Activated CD8-positive, alpha-beta memory T cell treated with anti-CD3 and anti-CD28 coated beads, Interleukin-2, amount 10 ng/mL, durations not matched to agents 7 days and 5 days (primary cell): Measurements from ENCODE around the gene ABTB1. TPM values are rescaled to one million over a fixed set of nuclear protein-coding genes. Genes with fewer than 3 reads are reported as not detected.

Experiments used
- ATAC-seq: fragments of 150-1000 bp; cut with Tn5 transposase; one replicate; pipeline ENCODE4 v1.10.0; 2021; ENCODE audit warnings: moderate library complexity
- CTCF ChIA-PET: fragments of 350-600 bp; sonication (Branson Sonifier 250); formaldehyde crosslinking; loops from one replicate; lab custom pipeline; 2021; ENCODE audit warnings: antibody characterized with exemption; lab: Charles Lee
- DNase-seq: peaks from one replicate; pipeline ENCODE4 v3.0.0-alpha.2; 2020
- H3K27ac Mint-ChIP-seq: one replicate; pipeline ENCODE4 v1.8.0; 2021; ENCODE audit warnings: mild to moderate bottlenecking, mixed read lengths
- H3K27me3 Mint-ChIP-seq: one replicate; pipeline ENCODE4 v1.8.0; 2021; ENCODE audit warnings: mixed read lengths
- H3K36me3 Mint-ChIP-seq: one replicate; pipeline ENCODE4 v1.8.0; 2021; ENCODE audit warnings: mild to moderate bottlenecking, mixed read lengths
- H3K4me1 Mint-ChIP-seq: one replicate; pipeline ENCODE4 v1.8.0; 2021; ENCODE audit warnings: mixed read lengths
- H3K4me3 Mint-ChIP-seq: one replicate; pipeline ENCODE4 v1.8.0; 2021; ENCODE audit warnings: mild to moderate bottlenecking, moderate library complexity, mixed read lengths
- H3K9me3 Mint-ChIP-seq: one replicate; pipeline ENCODE4 v1.8.0; 2022; ENCODE audit warnings: low read depth, mixed read lengths
- total RNA-seq, 2 experiments: library from RNA; stranded (reverse); gene quantifications; one replicate each; pipeline ENCODE4 v1.2.3, GENCODE V29; 2021

ABTB1 gene
- total RNA-seq, 2 experiments from 2014 or later = 16.0 to 19.4 TPM

- Mint-ChIP-seq H3K36me3 (no peaks in the 10 kb centered on the region), H3K4me1 (peaks cover 14% of the 10 kb centered on the region)
These were observed 3.1 kb upstream of the ABTB1 start for GRCh38 chr3:127669541-127670228.

DNA sequence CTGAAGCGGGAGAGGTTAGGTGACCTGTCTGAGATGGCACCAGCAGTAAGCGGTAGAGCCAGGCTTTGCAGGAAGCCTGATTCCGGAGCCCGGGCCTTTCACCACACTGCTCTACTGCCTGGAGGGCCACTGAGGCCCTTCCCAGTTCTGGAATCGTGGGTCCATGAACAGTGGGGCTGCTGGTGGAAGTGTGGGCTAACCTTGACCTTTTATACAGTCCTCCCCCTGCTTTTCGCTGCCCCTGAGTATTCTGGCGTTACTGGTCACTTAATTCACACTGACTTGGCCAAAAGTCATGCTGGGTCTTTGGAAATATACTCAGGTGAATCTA, 2.6 kb upstream of the ABTB1 start:
- no peak for ATAC-seq

More at GRCh38 chr3:127669541-127670228, 3.1 kb upstream of the ABTB1 start:
- DNase-seq (no peak), ATAC-seq (no peak)
- peaks cover 3% of the 10 kb centered on the region for H3K27me3 Mint-ChIP-seq
- H3K27ac Mint-ChIP-seq = no peak overlapping the region
- CTCF ChIA-PET = interaction anchor here (2.0 kb wide), 1 partner anchor 95 kb away, joined by 7 read pairs; no protein-coding TSS in a partner anchor
- H3K9me3 Mint-ChIP-seq = no peaks in the 10 kb centered on the region
- H3K4me3 Mint-ChIP-seq = no peak overlapping the region

DNA sequence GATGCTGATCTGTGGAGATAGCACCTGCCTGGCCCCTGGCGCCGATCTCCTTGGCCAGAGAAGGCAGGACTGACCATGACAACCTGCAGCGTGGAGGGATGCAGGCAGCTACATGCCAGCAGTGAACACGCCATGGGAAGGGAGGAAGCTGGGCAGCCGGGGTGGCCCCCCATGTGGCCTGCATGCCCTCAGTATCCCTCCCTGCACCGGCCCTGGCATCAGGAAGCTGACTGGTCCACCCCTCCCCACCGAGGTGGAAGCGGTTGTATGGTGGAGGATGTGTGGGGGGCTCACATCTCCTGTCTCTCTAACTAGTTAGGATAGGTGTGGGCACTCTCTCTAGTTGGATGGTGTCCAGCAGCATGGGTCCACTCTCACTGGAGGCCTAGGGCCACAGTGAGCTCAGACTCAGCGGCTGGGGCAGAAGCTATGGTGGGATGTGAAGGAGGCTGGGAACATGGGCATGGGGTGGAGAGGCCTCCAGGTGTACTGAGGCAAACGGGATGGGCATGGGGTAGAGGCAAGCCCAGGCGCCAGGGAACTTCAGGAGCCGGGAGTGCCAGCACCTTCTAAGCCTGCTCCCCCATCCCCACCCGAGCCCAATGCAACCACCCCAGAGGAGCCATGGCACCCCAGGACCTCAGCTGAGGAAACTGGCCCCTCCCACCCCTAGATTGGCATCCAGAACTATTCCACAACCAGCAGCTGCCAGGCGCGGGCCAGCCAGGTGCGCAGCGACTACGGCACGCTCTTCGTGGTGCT, 1.8 kb upstream of the ABTB1 start:
- CTCF ChIA-PET = interaction anchor here (2.0 kb wide), 1 partner anchor 96 kb away, joined by 7 read pairs; no protein-coding TSS in a partner anchor
- Mint-ChIP-seq H3K9me3 (no peaks in the 10 kb centered on the region), H3K36me3 (no peaks in the 10 kb centered on the region), H3K27me3 (no peaks in the 10 kb centered on the region), H3K4me1 (peaks cover 14% of the 10 kb centered on the region), H3K4me3 (no peak overlapping the region), H3K27ac (no peak overlapping the region)
- ATAC-seq (no peak), DNase-seq (no peak)

More for the DNA sequence above, 2.6 kb upstream of the ABTB1 start:
- CTCF ChIA-PET = interaction anchor here (2.0 kb wide), 1 partner anchor 95 kb away, joined by 7 read pairs; no protein-coding TSS in a partner anchor
- Mint-ChIP-seq H3K9me3 (no peaks in the 10 kb centered on the region), H3K27me3 (no peaks in the 10 kb centered on the region), H3K4me3 (no peak overlapping the region), H3K27ac (no peak overlapping the region), H3K36me3 (no peaks in the 10 kb centered on the region), H3K4me1 (peaks cover 14% of the 10 kb centered on the region)
- DNase-seq = no peak

DNA sequence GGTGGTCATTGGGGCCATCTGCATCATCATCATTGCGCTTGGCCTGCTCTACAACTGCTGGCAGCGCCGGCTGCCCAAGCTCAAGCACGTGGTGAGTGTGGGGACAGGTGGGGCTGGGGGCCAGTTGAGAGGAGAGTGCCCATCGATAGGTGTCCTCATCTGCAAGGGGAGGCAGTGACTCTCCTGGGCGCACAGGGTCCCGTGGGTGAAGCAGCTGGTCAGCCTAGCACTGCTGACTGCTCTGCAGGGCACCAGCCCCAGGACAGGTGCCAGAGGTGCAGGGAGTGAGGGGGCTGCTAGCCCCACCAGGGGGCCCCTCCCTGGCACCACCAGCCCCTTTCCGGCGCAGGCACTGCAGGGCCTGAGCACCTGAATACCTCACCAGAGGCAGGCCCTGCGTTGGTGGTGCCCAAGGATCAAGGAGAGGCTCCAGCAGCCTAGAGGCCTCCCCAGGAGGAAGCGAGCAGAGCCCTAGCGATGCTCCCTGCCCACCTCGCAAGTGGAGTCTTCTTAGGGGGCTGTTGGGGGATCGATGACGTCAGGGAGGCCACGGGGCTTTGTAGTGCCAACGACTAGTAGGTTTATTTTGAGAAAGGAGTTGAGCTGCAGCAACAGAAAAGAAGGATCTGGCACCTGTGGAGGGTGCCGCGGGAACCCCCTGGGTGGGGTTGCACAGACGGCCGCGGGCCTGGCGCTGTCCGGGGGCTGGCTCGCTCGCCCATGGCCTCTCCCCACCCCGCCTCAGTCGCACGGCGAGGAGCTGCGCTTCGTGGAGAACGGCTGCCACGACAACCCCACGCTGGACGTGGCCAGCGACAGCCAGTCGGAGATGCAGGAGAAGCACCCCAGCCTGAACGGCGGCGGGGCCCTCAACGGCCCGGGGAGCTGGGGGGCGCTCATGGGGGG, 976 bp upstream of the ABTB1 start:
- Mint-ChIP-seq H3K4me1 (peaks cover 14% of the 10 kb centered on the region), H3K27me3 (no peaks in the 10 kb centered on the region), H3K27ac (peak overlapping the region; percentile 95), H3K36me3 (no peaks in the 10 kb centered on the region), H3K9me3 (no peaks in the 10 kb centered on the region), H3K4me3 (peak overlapping the region; percentile 82)
- peak; percentile 11 for ATAC-seq
- DNase-seq = peak; percentile 63
- CTCF ChIA-PET = interaction anchor here (0.7 to 2.0 kb wide), 4 partner anchors 17 to 97 kb away, joined by 3 to 10 read pairs (median 5); no protein-coding TSS in a partner anchor

GRCh38 chr3:127673191-127674100, 694 bp downstream of the ABTB1 start:
- Mint-ChIP-seq H3K36me3 (no peaks in the 10 kb centered on the region), H3K27me3 (no peaks in the 10 kb centered on the region), H3K4me1 (peaks cover 14% of the 10 kb centered on the region), H3K4me3 (peak overlapping the region; percentile 82), H3K27ac (peak overlapping the region; percentile 70), H3K9me3 (no peaks in the 10 kb centered on the region)
- CTCF ChIA-PET = interaction anchor here (1.9 kb wide), 1 partner anchor 23 kb away, joined by 10 read pairs; no protein-coding TSS in a partner anchor
- ATAC-seq (peak; percentile 71), DNase-seq (peak; percentile 74)

- H3K4me1 Mint-ChIP-seq = peaks cover 14% of the 10 kb centered on the region
- ATAC-seq (no peak), DNase-seq (no peak)
- H3K4me3 Mint-ChIP-seq = peak overlapping the region; percentile 82
- H3K9me3 Mint-ChIP-seq = no peaks in the 10 kb centered on the region
- no peak overlapping the region for H3K27ac Mint-ChIP-seq
- no peaks in the 10 kb centered on the region for H3K27me3 Mint-ChIP-seq
- H3K36me3 Mint-ChIP-seq = no peaks in the 10 kb centered on the region
- CTCF ChIA-PET = no interaction called here
These were observed 1.5 kb downstream of the ABTB1 start for GRCh38 chr3:127674101-127674721.

DNA sequence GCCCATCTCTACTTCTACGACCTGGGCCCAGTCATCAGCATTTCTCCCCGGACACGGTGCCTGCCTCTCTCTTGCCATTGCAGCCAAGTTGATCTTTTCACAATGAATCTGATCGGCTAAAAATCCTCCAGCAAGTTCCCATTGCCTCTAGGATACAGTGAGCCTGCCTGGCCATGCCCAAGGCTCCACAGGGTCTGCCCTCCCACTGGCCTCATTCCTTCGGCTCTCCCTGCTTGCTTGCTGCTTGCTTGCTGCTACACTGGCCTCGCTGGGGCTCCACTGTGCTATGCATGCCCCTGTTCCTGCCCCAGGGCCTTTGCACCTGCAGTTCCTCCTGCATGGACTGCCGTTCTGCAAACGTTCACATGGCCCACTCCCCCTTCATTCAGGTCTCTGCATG, 2.0 kb downstream of the ABTB1 start:
- no peaks in the 10 kb centered on the region for H3K36me3 Mint-ChIP-seq
- no peaks in the 10 kb centered on the region for H3K9me3 Mint-ChIP-seq
- no peaks in the 10 kb centered on the region for H3K27me3 Mint-ChIP-seq
- H3K27ac Mint-ChIP-seq = no peak overlapping the region
- ATAC-seq (no peak), DNase-seq (no peak)
- CTCF ChIA-PET = no interaction called here
- H3K4me1 Mint-ChIP-seq = peaks cover 14% of the 10 kb centered on the region
- peak overlapping the region; percentile 31 for H3K4me3 Mint-ChIP-seq

DNA sequence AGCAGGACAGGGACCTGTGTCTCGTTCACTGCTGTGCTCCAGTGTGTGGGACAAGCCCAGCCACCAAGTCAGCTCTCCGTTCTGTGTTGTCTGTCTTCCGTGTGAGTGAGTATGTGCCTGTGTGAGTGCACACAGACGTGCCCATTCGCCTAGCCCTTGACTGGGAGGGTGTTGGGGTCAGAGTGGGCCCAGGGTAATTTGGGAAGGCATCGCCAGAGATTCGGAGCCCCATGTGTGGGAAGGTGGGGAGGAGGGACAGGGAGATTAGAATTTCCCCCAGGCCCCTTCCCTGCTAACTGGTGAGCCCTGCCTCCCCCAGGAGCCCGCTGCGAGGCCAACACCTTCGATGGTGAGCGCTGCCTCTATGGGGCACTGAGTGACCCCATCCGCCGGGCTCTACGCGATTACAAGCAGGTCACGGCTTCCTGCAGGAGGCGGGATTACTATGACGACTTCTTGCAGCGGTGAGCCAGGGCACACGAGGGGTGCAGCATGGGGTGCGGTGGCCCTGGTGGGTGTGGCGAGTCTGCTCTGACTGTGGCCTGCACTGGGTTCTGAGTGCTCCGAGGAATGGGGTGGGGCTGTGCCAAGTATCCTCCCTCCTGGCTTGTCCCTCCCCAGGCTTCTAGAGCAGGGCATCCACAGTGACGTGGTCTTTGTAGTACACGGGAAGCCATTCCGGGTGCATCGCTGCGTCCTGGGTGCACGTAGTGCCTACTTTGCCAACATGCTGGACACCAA, 3.1 kb downstream of the ABTB1 start:
- Mint-ChIP-seq H3K4me1 (peaks cover 14% of the 10 kb centered on the region), H3K27me3 (no peaks in the 10 kb centered on the region), H3K9me3 (no peaks in the 10 kb centered on the region), H3K27ac (no peak overlapping the region), H3K4me3 (no peak overlapping the region), H3K36me3 (no peaks in the 10 kb centered on the region)
- DNase-seq (no peak), ATAC-seq (no peak)
- CTCF ChIA-PET = no interaction called here

DNA sequence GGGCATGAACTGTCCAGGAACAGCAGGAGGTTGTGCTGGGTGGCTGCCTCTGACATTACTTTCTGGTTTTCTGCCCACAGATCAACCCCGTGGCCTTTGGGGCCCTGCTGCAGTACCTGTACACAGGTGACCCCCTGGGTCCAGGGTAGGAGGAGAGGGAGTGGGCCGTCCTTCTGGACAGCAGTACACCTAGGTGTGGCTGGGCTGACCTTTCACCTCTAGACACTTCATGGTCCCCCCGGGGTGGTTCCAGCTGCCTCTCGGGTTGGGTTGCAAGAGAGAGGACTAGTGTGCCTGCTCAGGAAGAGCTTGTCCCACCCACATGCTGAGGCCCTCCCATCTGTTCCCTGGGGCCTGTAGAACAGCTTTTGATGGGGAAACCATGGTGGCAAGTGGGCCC, 3.7 kb downstream of the ABTB1 start:
- DNase-seq (no peak), ATAC-seq (no peak)
- H3K27me3 Mint-ChIP-seq = no peaks in the 10 kb centered on the region
- CTCF ChIA-PET = interaction anchor here (1.5 kb wide), 1 partner anchor 18 kb away, joined by 3 read pairs; no protein-coding TSS in a partner anchor
- no peaks in the 10 kb centered on the region for H3K9me3 Mint-ChIP-seq
- H3K36me3 Mint-ChIP-seq = no peaks in the 10 kb centered on the region
- H3K27ac Mint-ChIP-seq = no peak overlapping the region
- no peak overlapping the region for H3K4me3 Mint-ChIP-seq
- peaks cover 12% of the 10 kb centered on the region for H3K4me1 Mint-ChIP-seq

DNA sequence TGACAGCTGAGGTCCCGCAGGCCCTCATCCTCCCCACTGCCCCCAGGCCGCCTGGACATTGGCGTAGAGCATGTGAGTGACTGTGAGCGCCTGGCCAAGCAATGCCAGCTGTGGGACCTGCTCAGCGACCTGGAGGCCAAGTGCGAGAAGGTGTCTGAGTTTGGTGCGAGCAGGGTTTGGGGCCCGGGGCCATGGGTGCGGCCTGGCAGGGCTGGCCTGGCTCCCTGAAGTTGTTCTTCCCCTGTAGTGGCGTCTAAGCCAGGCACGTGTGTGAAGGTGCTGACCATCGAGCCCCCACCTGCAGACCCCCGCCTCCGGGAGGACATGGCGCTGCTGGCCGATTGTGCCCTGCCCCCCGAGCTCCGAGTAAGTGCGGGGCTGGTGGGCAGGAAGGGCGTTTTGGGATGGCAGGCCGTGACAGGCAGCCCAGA, 4.2 kb downstream of the ABTB1 start:
- H3K27me3 Mint-ChIP-seq = no peaks in the 10 kb centered on the region
- CTCF ChIA-PET = interaction anchor here (1.5 kb wide), 1 partner anchor 17 kb away, joined by 3 read pairs; no protein-coding TSS in a partner anchor
- no peak overlapping the region for H3K4me3 Mint-ChIP-seq
- no peaks in the 10 kb centered on the region for H3K36me3 Mint-ChIP-seq
- no peaks in the 10 kb centered on the region for H3K9me3 Mint-ChIP-seq
- H3K4me1 Mint-ChIP-seq = peaks cover 9% of the 10 kb centered on the region
- no peak for DNase-seq
- no peak overlapping the region for H3K27ac Mint-ChIP-seq
- no peak for ATAC-seq

DNA sequence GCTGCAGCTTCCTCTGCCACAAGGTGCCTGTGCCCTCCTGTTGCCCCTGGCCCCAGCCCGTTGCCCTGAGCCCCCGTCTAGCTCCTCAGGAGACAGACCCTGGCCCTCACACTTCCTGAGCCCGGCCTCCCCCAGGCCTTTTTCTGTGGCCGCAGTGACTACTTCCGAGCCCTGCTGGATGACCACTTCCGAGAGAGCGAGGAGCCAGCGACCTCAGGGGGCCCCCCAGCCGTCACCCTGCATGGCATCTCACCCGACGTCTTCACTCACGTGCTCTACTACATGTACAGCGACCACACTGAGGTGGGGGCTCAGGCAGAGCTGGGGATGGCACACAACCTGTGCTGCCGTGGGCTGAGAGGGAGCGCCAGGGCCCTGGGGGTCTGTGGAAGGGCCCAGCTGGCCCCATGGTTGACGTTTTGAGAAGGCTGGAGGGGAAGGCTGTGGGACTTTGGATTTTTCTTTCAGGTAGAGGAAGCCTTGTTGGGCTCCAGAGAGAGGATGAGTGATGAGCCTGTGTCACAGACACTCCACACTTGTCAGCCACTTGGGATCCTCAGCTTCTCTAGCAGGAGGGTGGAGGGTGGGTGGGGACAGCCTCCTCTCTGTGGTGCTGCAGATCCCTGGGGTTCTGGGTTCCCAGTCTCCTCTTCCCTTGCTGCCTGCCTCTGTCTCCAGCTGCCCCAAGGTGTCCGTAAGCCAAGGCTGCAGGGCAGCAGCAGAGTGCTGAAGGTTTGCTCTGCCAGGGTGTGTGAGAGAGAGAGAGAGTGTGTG, 5.0 kb downstream of the ABTB1 start:
- no peaks in the 10 kb centered on the region for H3K9me3 Mint-ChIP-seq
- CTCF ChIA-PET = interaction anchor here (1.5 kb wide), 1 partner anchor 16 kb away, joined by 3 read pairs; no protein-coding TSS in a partner anchor
- H3K4me3 Mint-ChIP-seq = no peak overlapping the region
- H3K36me3 Mint-ChIP-seq = no peaks in the 10 kb centered on the region
- DNase-seq = no peak
- no peak for ATAC-seq
- peaks cover 9% of the 10 kb centered on the region for H3K4me1 Mint-ChIP-seq
- no peaks in the 10 kb centered on the region for H3K27me3 Mint-ChIP-seq
- H3K27ac Mint-ChIP-seq = no peak overlapping the region
